Testis (tissue), 2 donors: ENCODE measurements around the gene FMNL2.

Experiments
- CTCF ChIP-seq, 3 experiments: fragments of 450-650 bp in 2 of 3; fragments of 200-600 bp in 1 of 3; sonication (generic) in 1 of 3; IDR thresholded peaks; one replicate each; pipeline ENCODE4 v1.5.1; 2016 to 2019; ENCODE audit warnings: antibody characterized with exemption in 3 of 3, mild to moderate bottlenecking in 2 of 3, moderate library complexity in 1 of 3
- POLR2A ChIP-seq: fragments of 450-650 bp; IDR thresholded peaks from one replicate; pipeline ENCODE4 v1.6.1; 2017; ENCODE audit warnings: antibody characterized with exemption, mild to moderate bottlenecking, moderate library complexity

DNA sequence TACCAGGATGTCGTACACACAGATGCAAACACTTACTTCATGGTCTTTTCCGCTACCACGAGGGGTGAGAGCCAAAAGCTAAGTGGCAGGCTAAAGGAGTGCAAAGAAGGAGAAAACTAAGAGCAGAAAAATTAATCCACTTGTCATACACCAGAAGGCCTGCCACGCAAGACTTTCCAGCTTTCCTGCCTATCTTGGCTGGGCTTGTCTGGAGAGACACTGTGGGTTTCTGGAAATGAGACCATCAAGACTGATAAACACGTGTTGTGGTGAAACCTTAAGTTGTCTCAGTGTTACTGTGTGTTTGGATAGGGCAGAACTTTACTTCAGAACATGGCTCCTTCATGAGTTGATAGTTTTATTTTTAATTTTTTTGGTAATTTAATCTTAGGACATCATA lies 175.6 kb downstream of the FMNL2 start:
- TF ChIP-seq CTCF (IDR thresholded peaks at IDR 0.05) (no peak), POLR2A (no peak)
